ENCODE data around the gene TRIM63. TPM values are rescaled to one million over a fixed set of nuclear protein-coding genes. Genes with fewer than 3 reads are reported as not detected.

Gene TRIM63
- total and polyA plus RNA-seq, 2 donors (not counting 1 experiment from before 2014, with no cell fraction given), result not detected

- no peaks in the 10 kb centered on the region for H3K36me3 ChIP-seq (replicated peaks in 1 of 2; ENCODE audit: control extremely low read depth in 1 of 2, control insufficient read depth in 1 of 2, extremely low read depth in 1 of 2, insufficient read depth in 2 of 2, low read length in 1 of 2)
- H3K79me2 ChIP-seq (ENCODE audit: control insufficient read depth, insufficient read depth, low read length), result no peaks in the 10 kb centered on the region
- DNase-seq (no peak), ATAC-seq (ENCODE audit: low read depth) (no peak)
- H3K4me1 ChIP-seq (ENCODE audit: control insufficient read depth in 2 of 2, insufficient read depth in 2 of 2, low read length in 2 of 2), result peaks cover 0 to 3% of the 10 kb centered on the region in 2 donors
- ChIA-PET POLR2A (no interaction called here), CTCF (no interaction called here)
- peaks cover 53% of the 10 kb centered on the region for H3K27me3 Mint-ChIP-seq
- H3K4me3 Mint-ChIP-seq, result no peak overlapping the region
- H3K9ac ChIP-seq (ENCODE audit: low read length), result no peak overlapping the region
- H4K20me1 ChIP-seq (ENCODE audit: control insufficient read depth, insufficient read depth, low read length, poor library complexity, severe bottlenecking), result no peaks in the 10 kb centered on the region
- intact Hi-C loops (cut with micrococcal nuclease), result no loop called here
- H3K4me3 ChIP-seq (ENCODE audit: control extremely low read depth in 1 of 5, extremely low read depth in 1 of 5, insufficient read depth in 1 of 5, low read depth in 2 of 5, low read length in 4 of 5), result no peak overlapping the region
- H3K9me3 ChIP-seq (ENCODE audit: control extremely low read depth in 1 of 3, control insufficient read depth in 2 of 3, insufficient read depth in 1 of 3, low read length in 2 of 3), result peaks cover 0 to 3% (median 0%) of the 10 kb centered on the region in 3 donors
- peaks cover 0 to 69% (median 25%) of the 10 kb centered on the region in 4 experiments for H3K27me3 ChIP-seq (replicated peaks in 1 of 4; ENCODE audit: control extremely low read depth in 1 of 4, control insufficient read depth in 3 of 4, insufficient read depth in 4 of 4, low read length in 3 of 4)
- no peak for TF ChIP-seq CTCF (IDR thresholded peaks at IDR 0.05)
- no peak for TF ChIP-seq EZH2 (IDR thresholded peaks at IDR 0.05; ENCODE audit: borderline replicate concordance, insufficient read depth, low read depth, low read length, poor library complexity, severe bottlenecking)
- peak overlapping the region; percentile 33 for H3K4me2 ChIP-seq (replicated peaks; ENCODE audit: low read depth, low read length, poor library complexity, severe bottlenecking)
- H3K9me3 Mint-ChIP-seq (ENCODE audit: insufficient read depth), result no peaks in the 10 kb centered on the region
- no peak overlapping the region for H2AFZ ChIP-seq (ENCODE audit: insufficient read depth, low read depth, low read length, poor library complexity, severe bottlenecking)
- no peak overlapping the region for H3K27ac Mint-ChIP-seq
- no peak overlapping the region for H3K27ac ChIP-seq (ENCODE audit: low read length in 2 of 2)
- WGBS (ENCODE audit: insufficient coverage), result 10% methylated on average over 55 of the region's 57 CpGs
- H3K4me1 Mint-ChIP-seq, result peaks cover 2% of the 10 kb centered on the region
These were observed 21.0 kb downstream of the TRIM63 start for GRCh38 chr1:26046246-26047095.

- ChIA-PET CTCF (no interaction called here), POLR2A (no interaction called here)
- Histone ChIP-seq H3K4me3 (ENCODE audit: control extremely low read depth in 1 of 5, extremely low read depth in 1 of 5, insufficient read depth in 1 of 5, low read depth in 2 of 5, low read length in 4 of 5) (no peak within 1 kb of the TSS), H3K9me3 (ENCODE audit: control extremely low read depth in 1 of 3, control insufficient read depth in 2 of 3, insufficient read depth in 1 of 3, low read length in 2 of 3) (peaks cover 0 to 3% (median 0%) of the 10 kb centered on the region in 3 donors), H2AFZ (ENCODE audit: insufficient read depth, low read depth, low read length, poor library complexity, severe bottlenecking) (no peak within 1 kb of the TSS), H3K4me2 (replicated peaks; ENCODE audit: low read depth, low read length, poor library complexity, severe bottlenecking) (peak within 1 kb of the TSS; percentile 33), H3K79me2 (ENCODE audit: control insufficient read depth, insufficient read depth, low read length) (no peaks in the 10 kb centered on the region), H4K20me1 (ENCODE audit: control insufficient read depth, insufficient read depth, low read length, poor library complexity, severe bottlenecking) (no peaks in the 10 kb centered on the region), H3K27ac (ENCODE audit: low read length in 2 of 2) (no peak within 1 kb of the TSS), H3K9ac (ENCODE audit: low read length) (no peak within 1 kb of the TSS), H3K4me1 (ENCODE audit: control insufficient read depth in 2 of 2, insufficient read depth in 2 of 2, low read length in 2 of 2) (peaks cover 0 to 3% of the 10 kb centered on the region in 2 donors), H3K27me3 (replicated peaks in 1 of 4; ENCODE audit: control extremely low read depth in 1 of 4, control insufficient read depth in 3 of 4, insufficient read depth in 4 of 4, low read length in 3 of 4) (peaks cover 0 to 70% (median 22%) of the 10 kb centered on the region in 4 experiments), H3K36me3 (replicated peaks in 1 of 2; ENCODE audit: control extremely low read depth in 1 of 2, control insufficient read depth in 1 of 2, extremely low read depth in 1 of 2, insufficient read depth in 2 of 2, low read length in 1 of 2) (no peaks in the 10 kb centered on the region)
- peaks cover 53% of the 10 kb centered on the region for H3K27me3 Mint-ChIP-seq
- DNase-seq, result no peak
- 3% methylated on average over 62 of the region's 62 CpGs for WGBS (ENCODE audit: insufficient coverage)
- H3K27ac Mint-ChIP-seq, result no peak within 1 kb of the TSS
- H3K4me3 Mint-ChIP-seq, result no peak within 1 kb of the TSS
- no peaks in the 10 kb centered on the region for H3K9me3 Mint-ChIP-seq (ENCODE audit: insufficient read depth)
- no peak for ATAC-seq (ENCODE audit: low read depth)
- no peak for TF ChIP-seq CTCF (IDR thresholded peaks at IDR 0.05)
- TF ChIP-seq EZH2 (IDR thresholded peaks at IDR 0.05; ENCODE audit: borderline replicate concordance, insufficient read depth, low read depth, low read length, poor library complexity, severe bottlenecking), result no peak
- peaks cover 2% of the 10 kb centered on the region for H3K4me1 Mint-ChIP-seq
- intact Hi-C loops (cut with micrococcal nuclease), result no loop called here
These were observed 21.6 kb downstream of the TRIM63 start, which contains the start of gene SLC30A2 for GRCh38 chr1:26045722-26046245. TSS of gene SLC30A2 (minus strand) at chr1:26046118. CDS start at chr1:26045896, 222 bp downstream.

Data from B cell (primary cell).